Measurements from ENCODE around the gene GNA12.

DNA sequence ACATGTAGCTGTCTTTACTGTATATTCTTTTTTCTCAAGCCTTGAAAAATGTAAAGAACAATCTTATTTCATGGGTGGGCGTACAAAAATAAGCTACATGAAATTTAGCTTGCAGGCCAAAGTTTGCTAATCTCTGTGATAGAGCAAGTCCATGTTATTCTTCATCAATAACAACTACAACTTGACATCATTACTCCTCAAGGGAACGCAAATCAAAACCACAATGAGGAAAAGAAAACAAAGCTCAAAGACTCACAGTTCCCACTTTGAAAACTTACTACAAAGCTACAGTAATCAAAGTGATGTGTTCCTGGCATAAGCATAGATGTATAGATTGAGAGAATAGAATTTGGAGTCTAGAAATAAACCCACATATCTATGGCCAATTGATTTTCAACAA is 62.5 kb downstream of the GNA12 start:
- no peak for TF ChIP-seq EZH2phosphoT487 (IDR thresholded peaks at IDR 0.05)
- TF ChIP-seq, protein P1, sequence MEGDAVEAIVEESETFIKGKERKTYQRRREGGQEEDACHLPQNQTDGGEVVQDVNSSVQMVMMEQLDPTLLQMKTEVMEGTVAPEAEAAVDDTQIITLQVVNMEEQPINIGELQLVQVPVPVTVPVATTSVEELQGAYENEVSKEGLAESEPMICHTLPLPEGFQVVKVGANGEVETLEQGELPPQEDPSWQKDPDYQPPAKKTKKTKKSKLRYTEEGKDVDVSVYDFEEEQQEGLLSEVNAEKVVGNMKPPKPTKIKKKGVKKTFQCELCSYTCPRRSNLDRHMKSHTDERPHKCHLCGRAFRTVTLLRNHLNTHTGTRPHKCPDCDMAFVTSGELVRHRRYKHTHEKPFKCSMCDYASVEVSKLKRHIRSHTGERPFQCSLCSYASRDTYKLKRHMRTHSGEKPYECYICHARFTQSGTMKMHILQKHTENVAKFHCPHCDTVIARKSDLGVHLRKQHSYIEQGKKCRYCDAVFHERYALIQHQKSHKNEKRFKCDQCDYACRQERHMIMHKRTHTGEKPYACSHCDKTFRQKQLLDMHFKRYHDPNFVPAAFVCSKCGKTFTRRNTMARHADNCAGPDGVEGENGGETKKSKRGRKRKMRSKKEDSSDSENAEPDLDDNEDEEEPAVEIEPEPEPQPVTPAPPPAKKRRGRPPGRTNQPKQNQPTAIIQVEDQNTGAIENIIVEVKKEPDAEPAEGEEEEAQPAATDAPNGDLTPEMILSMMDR (IDR thresholded peaks at IDR 0.05): no peak
- no peak for TF ChIP-seq EZH2 (IDR thresholded peaks at IDR 0.05)

Data from neural progenitor cell (in vitro differentiated cells).